Spleen (tissue), 7 donors: ENCODE measurements around the gene DAAM2.
A peak's percentile ranks its signal among the peaks of the same experiment; 100 is the strongest.

Experiments used
- CTCF ChIP-seq, 11 experiments: fragments of 200-600 bp in 7 of 11; fragments of 450-650 bp in 4 of 11; sonication (generic) in 4 of 11; IDR thresholded peaks in 8 of 11; conservative IDR thresholded peaks in 3 of 11; 1 replicate in 7 of 11; 2 replicates in 4 of 11; pipeline versions ENCODE4 v1.4.0 to v1.8.0; 2016 to 2021; ENCODE audit warnings: antibody characterized with exemption in 11 of 11, inconsistent platforms in 4 of 11, mild to moderate bottlenecking in 1 of 11
- POLR2A ChIP-seq, 3 donors: fragments of 450-650 bp; IDR thresholded peaks; one replicate each; pipeline ENCODE4 v1.5.1; 2017; ENCODE audit warnings: antibody characterized with exemption in 3 of 3, mild to moderate bottlenecking in 1 of 3
- POLR2AphosphoS5 ChIP-seq, 3 donors: sonication (generic); formaldehyde crosslinking; IDR thresholded peaks; one replicate each; pipeline ENCODE4 v1.5.1; 2017; ENCODE audit warnings: antibody characterized with exemption in 3 of 3
- donor health status: DM: no; HTN: no; CAD: no; lungs with moderate emphysema.
- donor health status: DM: no; HTN: no; CAD: no.
- donor health status: DM: no; HTN: no; CAD: no.

DNA sequence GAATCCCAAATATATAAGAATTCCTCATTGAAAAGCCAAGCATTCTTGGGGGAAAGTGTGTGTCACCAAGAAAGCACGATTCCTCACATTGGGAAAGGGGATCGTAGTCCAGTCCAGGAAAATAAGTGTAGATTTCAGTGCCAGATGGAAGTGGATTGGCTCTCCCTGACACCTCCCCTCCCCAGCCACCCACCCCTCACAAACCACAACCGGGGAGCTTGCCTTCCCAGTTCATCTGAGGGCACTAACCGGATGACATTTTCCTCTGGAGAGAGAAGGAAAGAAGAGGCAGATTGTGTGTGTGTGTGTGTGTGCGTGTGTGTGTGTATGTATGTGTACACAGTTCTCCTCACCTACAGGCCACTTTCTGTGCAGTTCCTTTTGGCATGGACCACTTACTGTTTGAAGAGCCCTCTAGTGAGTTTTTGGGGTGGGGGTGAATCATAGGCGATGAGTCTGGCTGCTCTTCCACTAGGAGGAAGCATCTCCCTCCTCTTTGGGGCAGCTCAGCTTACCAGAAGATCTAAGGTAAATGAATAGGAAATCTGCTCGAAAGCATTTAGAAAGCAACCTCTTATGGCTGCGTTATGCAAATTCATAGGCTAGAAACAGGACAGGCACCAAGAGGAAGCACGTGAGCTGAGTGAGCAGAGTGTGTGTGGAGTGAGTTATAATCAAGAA is 20.8 kb downstream of the DAAM2 start:
- TF ChIP-seq CTCF (IDR thresholded peaks at IDR 0.05 in 8 of 11, conservative IDR thresholded peaks at IDR 0.05 in 3 of 11) (peak in 1 of 11 experiments; percentile 25), POLR2AphosphoS5 (IDR thresholded peaks at IDR 0.05) (no peak), POLR2A (IDR thresholded peaks at IDR 0.05) (no peak)
